GM18870 (cell line): ENCODE data around the gene ACP3.

Experiments
- ATAC-seq: cut with Tn5 transposase; IDR thresholded peaks from one replicate; pipeline ENCODE4 v1.9.1; 2021; ENCODE audit warnings: moderate library complexity; ENCODE audit not compliant: unreplicated experiment

The ACP3 gene

DNA sequence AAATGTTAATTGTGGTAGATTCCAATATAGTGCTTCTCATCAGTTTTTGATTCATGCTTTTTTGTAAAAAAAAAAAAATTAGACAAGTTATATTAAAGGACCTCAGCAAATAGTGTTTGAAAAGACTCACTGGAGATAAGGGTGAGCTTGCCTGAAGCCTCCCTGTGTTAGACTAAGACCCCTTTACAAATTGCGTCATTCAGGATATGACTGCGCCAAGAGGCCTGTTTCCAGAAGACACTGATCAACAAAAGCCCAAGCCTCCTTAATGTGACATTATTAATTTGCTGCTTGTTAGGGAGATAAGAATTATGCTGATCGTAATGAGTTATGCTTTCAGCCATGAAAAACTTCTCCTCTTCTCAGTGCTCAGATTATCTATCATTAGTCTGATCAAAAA lies 87.1 kb downstream of the ACP3 start:
- ATAC-seq, result no peak

GRCh38 chr3:132405188-132405587 lies 88.0 kb downstream of the ACP3 start:
- no peak for ATAC-seq

DNA sequence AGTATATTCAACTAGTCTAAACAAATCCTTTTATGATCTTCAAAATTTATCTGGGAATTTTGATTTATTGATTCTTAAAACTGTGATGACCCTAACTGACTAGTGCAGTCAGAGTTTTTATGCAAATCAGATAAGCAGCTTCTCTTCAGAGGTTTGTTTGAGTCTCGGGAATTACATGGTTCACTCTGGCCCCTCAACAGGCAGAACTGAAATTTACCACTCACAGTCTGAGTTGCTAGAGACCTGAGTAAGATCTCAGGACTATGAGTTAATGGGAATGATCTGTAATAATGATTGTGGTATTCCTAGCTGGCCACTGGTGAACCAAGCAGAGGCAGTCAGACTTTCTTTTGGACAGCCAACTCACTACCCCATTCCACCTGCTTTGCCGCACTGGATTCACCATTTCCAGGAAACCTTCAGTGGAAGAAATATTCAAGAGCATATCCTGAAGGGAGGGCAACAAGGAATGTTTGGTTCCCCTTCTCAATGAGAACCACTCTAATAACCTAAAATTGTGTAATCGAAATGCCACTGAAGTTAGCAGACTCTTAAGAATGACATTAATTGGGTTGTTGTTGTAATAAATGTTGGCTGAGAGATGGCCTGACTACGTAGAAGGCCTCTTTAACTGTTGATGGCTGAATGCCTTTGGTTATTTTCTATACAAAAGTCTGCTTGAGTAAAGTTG lies 88.5 kb downstream of the ACP3 start:
- no peak for ATAC-seq

GRCh38 chr3:132406587-132406986 lies 89.4 kb downstream of the ACP3 start:
- ATAC-seq, result no peak

DNA sequence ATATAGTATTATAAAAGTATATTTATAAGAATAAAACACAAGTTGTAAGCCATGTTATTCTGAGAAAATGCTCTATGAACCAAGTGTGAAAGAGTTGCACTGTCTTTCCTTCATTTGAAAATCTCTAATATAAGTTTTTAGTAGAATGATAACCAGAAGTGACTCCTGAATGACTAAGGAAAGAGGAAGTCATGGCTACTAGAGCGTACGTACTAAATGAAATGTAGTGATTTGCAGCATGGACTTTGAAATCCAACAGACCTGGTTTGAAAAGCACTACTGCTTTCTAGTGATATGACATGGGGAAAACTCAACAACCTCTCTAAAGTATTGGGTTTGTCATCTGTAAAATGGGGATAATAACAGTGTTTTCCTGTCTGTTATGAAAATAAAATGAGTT lies 89.8 kb downstream of the ACP3 start:
- no peak for ATAC-seq
